GM23248 (cell line): Measurements from ENCODE around the gene HSD3B7.

Experiments
- EZH2 ChIP-seq: fragments of 200-600 bp; sonication (generic); IDR thresholded peaks from 2 replicates; pipeline ENCODE4 v1.6.1; 2018; ENCODE audit warnings: antibody characterized with exemption, mild to moderate bottlenecking; ENCODE audit not compliant: insufficient read depth, poor library complexity, severe bottlenecking
- EZH2phosphoT487 ChIP-seq: fragments of 200-600 bp; sonication (generic); IDR thresholded peaks from 2 replicates; pipeline ENCODE4 v1.6.1; 2018; ENCODE audit warnings: antibody characterized with exemption, moderate library complexity, mild to moderate bottlenecking, low read depth; ENCODE audit not compliant: insufficient read depth

- TF ChIP-seq EZH2 (no peak), EZH2phosphoT487 (no peak)
Measured at GRCh38 chr16:30983898-30984610, 953 bp upstream of the HSD3B7 start.
